ENCODE measurements around the gene CNTN4. TPM values are rescaled to one million over a fixed set of nuclear protein-coding genes. Genes with fewer than 3 reads are reported as not detected.
"Not testable (repeated sequence)": the region's sequence is repeated elsewhere in the genome, so short reads cannot be mapped to it uniquely, and the experiment has no call there.

The CNTN4 gene
- polyA plus RNA-seq, 1 donor from 2014 or later, result not detected

DNA sequence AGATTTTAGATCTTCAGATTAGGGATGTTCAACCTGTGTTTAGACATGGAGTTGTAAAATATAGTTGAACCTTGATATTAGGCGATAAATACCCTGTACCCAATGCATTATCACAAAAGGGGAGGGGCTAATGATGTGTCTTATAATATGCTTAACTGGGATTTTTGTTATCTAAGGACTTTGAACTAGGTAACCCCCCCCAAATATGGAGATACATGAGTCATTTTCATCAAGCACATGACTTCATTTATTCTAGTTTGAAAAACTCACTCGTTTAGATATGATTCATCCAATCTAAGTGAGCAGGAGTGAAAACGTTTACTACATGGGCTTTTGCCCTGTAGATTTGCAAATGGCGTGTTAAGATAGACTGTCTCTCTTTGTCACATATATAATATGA is 799.2 kb downstream of the CNTN4 start:
- peaks cover 3% of the 10 kb centered on the region for H3K27me3 Mint-ChIP-seq
- H3K4me3 Mint-ChIP-seq, result no peak overlapping the region
- no peak overlapping the region for H3K27ac Mint-ChIP-seq
- peaks cover 0 to 2% (median 2%) of the 10 kb centered on the region in 3 donors for H3K9me3 Mint-ChIP-seq
- peaks cover 3% of the 10 kb centered on the region for H3K36me3 Mint-ChIP-seq
- H3K4me1 Mint-ChIP-seq, result no peaks in the 10 kb centered on the region

DNA sequence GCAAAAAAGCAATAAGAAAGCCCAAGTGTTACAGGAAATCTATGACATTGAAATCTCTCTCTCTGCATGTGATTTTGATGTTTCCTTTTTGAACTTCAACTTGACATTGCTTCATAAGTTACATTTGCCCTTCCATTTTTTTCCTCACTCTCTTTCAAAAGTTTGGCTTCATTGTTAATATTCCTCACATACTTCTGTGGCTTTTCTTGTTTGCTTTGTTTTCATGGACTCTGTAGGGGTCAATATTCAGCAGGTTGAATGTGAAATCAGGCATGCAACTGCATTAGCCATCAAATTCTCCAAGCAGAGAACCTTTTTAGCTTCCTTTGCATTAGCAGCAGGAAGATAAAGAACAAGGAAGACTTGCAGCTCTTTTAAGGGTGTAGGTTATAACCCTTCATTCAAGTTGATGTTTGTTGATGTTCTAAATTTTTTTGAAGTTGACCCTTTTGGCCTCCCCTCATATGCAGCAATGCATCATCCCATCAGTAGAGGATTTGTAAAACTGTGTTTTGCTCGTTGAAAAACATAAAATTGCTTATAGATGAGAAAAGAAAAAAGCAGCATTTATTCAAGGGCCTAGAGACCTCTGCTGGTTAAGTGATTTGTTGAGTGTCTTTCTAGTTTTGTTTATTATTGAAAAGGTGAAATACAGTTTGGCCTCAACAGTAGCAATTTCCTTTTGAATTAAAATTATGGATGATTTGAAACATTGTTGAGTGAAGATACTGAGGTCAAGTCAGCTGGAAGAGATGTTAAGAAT is 800.1 kb downstream of the CNTN4 start:
- H3K4me1 Mint-ChIP-seq, result no peaks in the 10 kb centered on the region
- no peak overlapping the region for H3K4me3 Mint-ChIP-seq
- peaks cover 3% of the 10 kb centered on the region for H3K27me3 Mint-ChIP-seq
- H3K27ac Mint-ChIP-seq, result no peak overlapping the region
- peaks cover 0 to 2% (median 2%) of the 10 kb centered on the region in 3 donors for H3K9me3 Mint-ChIP-seq
- H3K36me3 Mint-ChIP-seq, result peaks cover 3% of the 10 kb centered on the region

DNA sequence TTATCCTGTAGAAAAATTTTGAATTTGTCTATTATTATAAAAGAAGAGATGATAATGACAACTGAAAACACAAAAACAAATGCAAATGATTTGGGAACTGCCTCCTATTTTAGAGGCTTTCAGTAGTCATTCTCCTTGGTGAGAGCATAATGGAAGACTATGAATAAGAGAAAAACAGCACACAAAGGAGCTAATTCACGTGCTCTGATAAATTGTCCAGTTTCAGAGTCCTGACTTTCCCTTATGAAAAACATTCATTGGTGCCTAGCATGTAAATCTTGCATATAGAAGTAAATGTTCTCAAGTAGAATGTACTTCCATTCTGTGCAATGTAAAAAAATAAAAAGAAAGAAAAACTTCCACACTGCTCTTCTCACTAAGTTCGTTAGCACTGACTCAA is 805.4 kb downstream of the CNTN4 start:
- Mint-ChIP-seq H3K36me3 (peaks cover 3% of the 10 kb centered on the region), H3K4me3 (no peak overlapping the region), H3K27ac (no peak overlapping the region), H3K9me3 (peaks cover 0 to 2% (median 0%) of the 10 kb centered on the region in 3 donors), H3K4me1 (no peaks in the 10 kb centered on the region), H3K27me3 (peaks cover 3% of the 10 kb centered on the region)

DNA sequence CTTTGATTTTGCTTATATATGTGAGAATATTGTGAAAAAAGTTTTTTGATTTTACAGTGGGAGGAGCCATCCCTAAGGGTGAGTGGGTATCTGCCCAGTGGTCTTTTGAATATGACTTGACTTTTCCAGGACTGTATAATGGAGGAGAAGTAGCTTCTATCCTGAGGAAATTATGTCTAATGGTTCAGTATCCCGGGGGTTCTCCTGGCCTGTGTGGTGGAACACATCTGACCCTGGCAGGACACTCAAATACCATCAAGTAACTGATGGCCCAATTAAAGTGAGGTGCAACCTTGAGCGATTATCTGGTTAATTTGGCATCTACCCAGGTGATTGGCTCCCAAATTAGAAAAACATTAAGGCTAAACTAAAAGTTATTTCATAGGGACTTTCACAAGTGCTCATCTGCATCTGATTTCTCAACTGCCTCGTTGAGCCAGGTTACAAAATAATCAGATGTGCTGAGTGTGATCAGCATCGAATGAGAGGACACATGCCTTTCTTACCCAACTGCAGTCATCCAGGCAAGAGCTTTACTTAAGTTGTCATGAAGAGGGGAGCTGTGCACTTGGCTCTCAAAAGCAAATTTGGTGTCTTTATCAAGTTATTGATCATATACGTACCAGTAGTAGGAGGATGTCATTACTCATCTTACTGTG is 810.2 kb downstream of the CNTN4 start:
- Mint-ChIP-seq H3K4me3 (no peak overlapping the region), H3K9me3 (no peaks in the 10 kb centered on the region)

DNA sequence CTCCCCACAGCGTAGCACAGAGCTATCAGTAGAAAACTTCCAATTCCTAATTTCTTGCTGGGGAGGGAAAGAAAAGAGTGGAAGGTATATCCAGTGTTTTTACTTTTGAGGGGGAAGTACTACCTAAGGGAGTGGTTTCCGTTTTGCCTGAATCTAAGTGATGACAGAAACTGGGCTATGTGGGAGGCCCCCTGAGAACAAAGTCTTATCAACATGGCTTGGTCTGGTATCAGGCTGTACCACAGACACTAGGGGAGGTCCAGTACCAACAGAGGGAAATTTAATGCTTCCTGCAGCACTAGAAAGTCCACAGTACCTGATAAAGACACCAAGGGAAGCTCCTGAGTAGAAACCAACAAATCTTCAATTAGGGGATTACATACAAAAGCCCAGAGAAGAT is 812.3 kb downstream of the CNTN4 start:
- Mint-ChIP-seq H3K36me3 (peaks cover 1% of the 10 kb centered on the region), H3K4me3 (no peak overlapping the region), H3K27ac (no peak overlapping the region), H3K4me1 (no peaks in the 10 kb centered on the region), H3K9me3 (peaks cover 0 to 1% (median 0%) of the 10 kb centered on the region in 3 donors), H3K27me3 (no peaks in the 10 kb centered on the region)

More for the DNA sequence above, 810.2 kb downstream of the CNTN4 start:
- Mint-ChIP-seq H3K36me3 (no peaks in the 10 kb centered on the region), H3K4me1 (no peaks in the 10 kb centered on the region), H3K27ac (no peak overlapping the region), H3K27me3 (no peaks in the 10 kb centered on the region)

DNA sequence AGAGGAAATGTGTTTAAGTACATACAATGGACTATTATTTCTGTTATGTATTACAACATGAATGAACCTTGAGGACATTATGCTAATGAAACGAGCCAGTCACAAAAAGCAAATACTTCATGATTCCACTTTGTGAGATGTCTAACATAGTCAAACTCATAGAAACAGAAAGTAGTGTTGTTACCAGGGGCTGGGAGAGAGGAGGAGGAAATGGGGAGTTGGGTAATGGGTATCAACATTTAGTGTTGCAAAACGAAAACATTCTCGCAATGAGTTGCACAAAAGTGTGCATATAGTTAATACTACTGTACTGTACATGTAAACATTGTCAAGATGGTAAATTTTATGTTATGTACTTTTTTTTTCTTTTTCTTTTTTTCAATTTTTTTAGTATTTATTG is 817.2 kb downstream of the CNTN4 start:
- peaks cover 1% of the 10 kb centered on the region for H3K36me3 Mint-ChIP-seq
- H3K27ac Mint-ChIP-seq, result no peak overlapping the region
- H3K27me3 Mint-ChIP-seq, result no peaks in the 10 kb centered on the region
- H3K4me3 Mint-ChIP-seq, result no peak overlapping the region
- no peaks in the 10 kb centered on the region for H3K4me1 Mint-ChIP-seq
- H3K9me3 Mint-ChIP-seq, result peaks cover 3 to 5% (median 4%) of the 10 kb centered on the region in 3 donors

DNA sequence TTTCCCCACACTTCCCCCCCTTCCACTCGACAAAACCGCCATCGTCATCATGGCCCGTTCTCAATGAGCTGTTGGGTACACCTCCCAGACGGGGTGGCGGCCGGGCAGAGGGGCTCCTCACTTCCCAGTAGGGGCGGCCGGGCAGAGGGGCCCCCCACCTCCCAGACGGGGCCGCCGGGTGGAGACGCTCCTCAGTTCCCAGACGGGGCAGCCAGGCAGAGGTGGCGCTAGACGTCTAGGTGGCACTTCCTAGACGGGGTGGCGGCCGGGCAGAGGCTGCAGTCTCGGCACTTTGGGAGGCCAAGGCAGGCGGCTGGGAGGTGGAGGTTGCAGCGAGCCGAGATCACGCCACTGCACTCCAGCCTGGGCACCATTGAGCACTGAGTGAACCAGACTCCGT is 818.0 kb downstream of the CNTN4 start:
- H3K36me3 Mint-ChIP-seq, H3K4me3 Mint-ChIP-seq, H3K4me1 Mint-ChIP-seq, H3K27ac Mint-ChIP-seq, H3K9me3 Mint-ChIP-seq, H3K27me3 Mint-ChIP-seq: not testable (repeated sequence)

DNA sequence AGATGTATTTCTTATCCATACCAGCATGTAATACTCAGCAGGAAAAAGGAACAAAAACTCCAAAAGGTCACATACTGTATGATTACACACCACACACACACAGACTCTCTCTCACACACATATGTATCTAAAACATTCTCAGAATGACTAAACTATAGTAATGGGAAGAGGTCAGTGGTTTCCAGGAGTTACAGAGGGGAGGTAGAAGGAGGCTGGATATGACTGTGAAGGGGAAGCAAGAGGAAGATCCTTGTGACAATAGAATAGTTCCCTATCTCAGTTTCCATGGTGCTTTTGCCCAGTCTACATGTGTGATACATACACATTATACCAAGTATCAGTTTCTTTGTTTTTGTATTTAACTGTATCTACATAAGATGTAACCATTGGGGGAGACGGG is 821.4 kb downstream of the CNTN4 start:
- Mint-ChIP-seq H3K9me3 (peaks cover 3 to 5% (median 4%) of the 10 kb centered on the region in 3 donors), H3K36me3 (peaks cover 1% of the 10 kb centered on the region), H3K27ac (no peak overlapping the region), H3K27me3 (no peaks in the 10 kb centered on the region), H3K4me3 (no peak overlapping the region), H3K4me1 (peaks cover 0 to 3% (median 0%) of the 10 kb centered on the region in 3 donors)

DNA sequence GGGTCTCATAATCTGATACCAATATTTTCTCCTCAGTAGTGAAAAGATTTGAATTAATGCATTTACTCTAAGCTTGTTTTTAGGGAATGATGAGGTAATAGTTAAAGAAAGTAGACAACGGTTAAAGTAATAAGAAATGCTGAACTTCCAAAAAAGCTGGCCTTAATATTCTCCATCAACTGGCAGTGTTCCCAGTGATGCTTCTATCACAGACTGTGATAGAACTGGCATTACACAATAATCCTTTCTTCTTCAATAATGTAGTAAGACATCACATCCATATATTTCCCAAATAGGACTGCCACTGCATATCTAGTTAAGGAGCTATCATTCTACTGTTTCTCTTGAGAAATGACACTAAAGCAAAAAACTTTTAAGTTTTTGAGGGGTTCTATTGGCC is 822.8 kb downstream of the CNTN4 start:
- Mint-ChIP-seq H3K36me3 (no peaks in the 10 kb centered on the region), H3K4me3 (no peak overlapping the region), H3K27me3 (peaks cover 3% of the 10 kb centered on the region), H3K4me1 (peaks cover 0 to 3% (median 0%) of the 10 kb centered on the region in 3 donors), H3K9me3 (peaks cover 2 to 5% (median 4%) of the 10 kb centered on the region in 3 donors), H3K27ac (no peak overlapping the region)

DNA sequence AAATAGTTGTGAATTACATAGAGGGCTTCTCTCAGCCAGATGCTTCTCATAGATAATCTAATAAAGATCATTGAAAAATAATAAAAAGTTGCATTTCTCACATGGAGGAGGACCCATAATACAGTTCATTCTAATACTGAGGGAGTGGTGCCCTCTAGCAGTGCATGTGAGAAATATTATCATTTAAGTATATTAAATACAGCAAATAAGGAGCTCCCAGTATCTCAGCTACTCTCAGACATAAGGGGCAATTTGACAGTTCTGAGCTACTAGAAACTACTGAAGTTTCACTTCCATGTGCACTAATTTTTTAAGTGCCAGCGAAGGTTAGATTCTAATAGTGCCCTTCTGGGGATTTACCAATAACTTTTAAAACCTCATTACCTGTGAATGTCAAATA is 823.2 kb downstream of the CNTN4 start:
- H3K9me3 Mint-ChIP-seq, result peaks cover 2 to 5% (median 4%) of the 10 kb centered on the region in 3 donors
- no peak overlapping the region for H3K4me3 Mint-ChIP-seq
- peaks cover 3% of the 10 kb centered on the region for H3K27me3 Mint-ChIP-seq
- no peak overlapping the region for H3K27ac Mint-ChIP-seq
- peaks cover 0 to 3% (median 0%) of the 10 kb centered on the region in 3 donors for H3K4me1 Mint-ChIP-seq
- no peaks in the 10 kb centered on the region for H3K36me3 Mint-ChIP-seq

DNA sequence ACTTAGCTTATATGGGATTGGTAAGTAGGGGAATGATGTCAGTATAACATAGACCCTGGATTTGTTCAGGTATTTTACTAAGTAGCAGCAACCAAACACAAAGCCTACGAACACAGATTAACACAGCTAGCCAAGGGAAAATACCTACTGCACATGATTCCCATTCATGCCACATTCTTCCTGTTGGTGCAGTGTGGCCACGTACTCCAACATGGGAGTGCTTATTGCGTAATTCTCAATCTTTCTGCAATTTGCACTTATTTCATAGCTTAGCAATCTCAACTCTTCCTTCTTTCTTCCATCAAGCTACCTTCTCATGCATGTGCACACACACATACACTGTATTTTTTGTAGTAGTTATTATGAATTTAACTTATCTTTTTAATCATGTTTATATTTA is 824.7 kb downstream of the CNTN4 start:
- Mint-ChIP-seq H3K27me3 (peaks cover 3% of the 10 kb centered on the region), H3K36me3 (no peaks in the 10 kb centered on the region), H3K27ac (no peak overlapping the region), H3K4me1 (peaks cover 0 to 8% (median 3%) of the 10 kb centered on the region in 3 donors), H3K9me3 (no peaks in the 10 kb centered on the region), H3K4me3 (no peak overlapping the region)

DNA sequence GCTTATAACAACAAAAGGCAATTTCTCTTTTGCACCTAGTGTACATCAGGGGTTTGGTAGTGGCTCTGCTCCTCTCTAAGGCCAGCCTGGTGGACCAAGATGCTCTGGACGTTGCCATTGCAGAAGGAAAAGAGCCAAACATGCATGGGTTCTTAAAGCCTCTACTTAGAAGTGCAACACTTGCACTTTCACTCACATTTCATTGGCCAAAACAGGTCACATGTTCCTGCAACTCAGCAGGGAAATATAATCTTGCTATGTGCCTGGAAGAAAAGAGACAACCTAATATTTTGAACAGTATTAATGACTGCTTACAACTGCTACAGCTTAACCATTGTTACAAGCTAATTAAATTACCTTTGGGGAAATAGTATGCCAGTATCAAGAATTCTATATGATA is 828.6 kb downstream of the CNTN4 start:
- Mint-ChIP-seq H3K27ac (no peak overlapping the region), H3K4me3 (no peak overlapping the region), H3K4me1 (peaks cover 0 to 8% (median under 1%) of the 10 kb centered on the region in 3 donors), H3K27me3 (peaks cover 3% of the 10 kb centered on the region), H3K9me3 (no peaks in the 10 kb centered on the region), H3K36me3 (no peaks in the 10 kb centered on the region)

DNA sequence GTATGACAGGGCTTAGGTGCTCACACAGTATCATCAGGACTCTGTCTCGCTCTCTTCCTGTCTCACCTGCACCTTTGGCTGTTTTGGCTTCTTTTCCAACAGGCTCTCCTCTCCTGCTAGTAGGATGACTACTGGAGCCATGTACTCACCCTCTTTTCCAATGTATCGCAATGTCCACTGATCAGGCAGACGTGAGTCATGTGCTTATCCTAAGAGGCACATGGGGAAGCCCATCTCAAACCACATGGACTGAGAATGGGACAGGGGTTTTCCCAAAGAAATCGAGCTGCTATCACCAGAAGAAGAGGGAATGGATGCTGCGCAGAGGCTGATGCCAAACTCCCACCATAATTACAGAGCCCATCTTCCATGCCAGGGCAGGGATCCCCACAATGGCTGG is 830.9 kb downstream of the CNTN4 start:
- Mint-ChIP-seq H3K9me3 (no peaks in the 10 kb centered on the region), H3K36me3 (no peaks in the 10 kb centered on the region), H3K4me1 (peaks cover 0 to 8% (median 0%) of the 10 kb centered on the region in 3 donors), H3K27ac (no peak overlapping the region), H3K4me3 (no peak overlapping the region), H3K27me3 (peaks cover 5% of the 10 kb centered on the region)

DNA sequence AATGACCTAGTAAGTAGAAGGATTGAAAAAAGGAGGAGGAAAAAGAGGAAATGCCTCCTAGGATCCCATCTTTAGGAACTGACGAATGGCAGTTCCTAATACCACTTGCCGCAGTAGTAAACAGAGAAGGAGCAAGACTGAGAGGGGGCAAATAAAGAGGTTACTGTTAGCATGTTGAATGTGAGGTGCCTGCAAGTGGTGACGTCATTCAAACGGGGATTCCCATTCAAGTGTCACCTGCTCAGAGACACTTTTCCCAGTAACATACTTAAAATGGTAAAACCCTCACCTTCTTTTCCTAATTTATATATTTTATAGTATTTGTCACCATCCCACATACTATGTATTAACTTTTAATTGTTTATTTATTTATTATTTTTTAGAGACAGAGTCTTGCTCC is 832.6 kb downstream of the CNTN4 start:
- H3K4me1 Mint-ChIP-seq, result peaks cover 0 to 8% (median 0%) of the 10 kb centered on the region in 3 donors
- no peaks in the 10 kb centered on the region for H3K9me3 Mint-ChIP-seq
- no peak overlapping the region for H3K27ac Mint-ChIP-seq
- H3K27me3 Mint-ChIP-seq, result peaks cover 3% of the 10 kb centered on the region
- H3K4me3 Mint-ChIP-seq, result no peak overlapping the region
- H3K36me3 Mint-ChIP-seq, result no peaks in the 10 kb centered on the region

DNA sequence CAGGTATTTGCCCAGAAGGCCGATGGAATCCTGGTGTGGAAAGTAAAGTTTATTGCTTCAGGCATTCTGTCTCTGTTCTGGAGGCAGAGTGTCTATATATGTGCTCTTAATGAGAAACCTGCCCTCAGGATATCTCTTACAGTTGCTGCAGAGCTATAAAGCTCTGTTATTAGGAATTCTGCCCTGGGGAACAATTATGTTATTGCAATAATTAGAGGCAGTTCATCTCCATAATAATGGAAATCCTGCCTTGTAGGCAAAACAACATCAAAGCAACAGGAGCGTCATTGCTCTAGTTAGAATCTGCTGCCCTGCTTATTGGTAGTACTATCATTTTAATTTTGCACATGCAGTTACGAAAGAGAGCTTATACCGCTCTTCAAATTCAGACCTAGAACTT is 835.9 kb downstream of the CNTN4 start:
- Mint-ChIP-seq H3K4me3 (no peak overlapping the region), H3K4me1 (peaks cover 0 to 5% (median 2%) of the 10 kb centered on the region in 3 donors), H3K27me3 (peaks cover 9% of the 10 kb centered on the region), H3K27ac (no peak overlapping the region), H3K36me3 (no peaks in the 10 kb centered on the region), H3K9me3 (no peaks in the 10 kb centered on the region)

DNA sequence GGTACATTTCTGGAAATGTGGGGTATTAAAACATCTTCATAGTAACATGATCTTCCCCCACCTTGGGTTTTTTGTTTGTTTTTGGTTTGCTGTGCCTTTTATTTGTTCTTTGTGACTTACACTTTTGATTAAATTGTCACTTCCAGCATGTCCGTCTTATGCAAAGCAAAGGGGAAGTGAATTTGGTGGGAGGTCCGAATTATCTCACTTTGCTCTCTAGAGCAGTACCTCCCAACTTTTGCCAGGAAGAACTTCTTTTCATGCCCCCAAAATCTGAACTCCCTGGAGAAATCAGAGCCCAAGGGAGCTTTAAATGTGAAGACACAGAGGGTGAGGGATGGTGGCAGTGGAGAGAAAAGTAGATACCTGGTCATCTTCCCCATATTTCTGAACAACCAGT is 838.4 kb downstream of the CNTN4 start:
- Mint-ChIP-seq H3K27ac (no peak overlapping the region), H3K4me3 (no peak overlapping the region), H3K4me1 (peaks cover 0 to 5% (median 2%) of the 10 kb centered on the region in 3 donors), H3K36me3 (no peaks in the 10 kb centered on the region), H3K9me3 (peaks cover 0 to 3% (median 0%) of the 10 kb centered on the region in 3 donors), H3K27me3 (peaks cover 12% of the 10 kb centered on the region)
